Peyer's patch (tissue), 4 donors: ENCODE measurements around the gene SLC4A5.

Experiments used
- POLR2A ChIP-seq, 2 donors: fragments of 450-650 bp; IDR thresholded peaks; one replicate each; pipeline ENCODE4 v1.5.1; 2017; ENCODE audit warnings: antibody characterized with exemption in 2 of 2, mild to moderate bottlenecking in 2 of 2, moderate library complexity in 2 of 2
- TF ChIP-seq, protein P1 (sequence below), 6 experiments: fragments of 450-650 bp in 4 of 6; fragments of 200-600 bp in 2 of 6; sonication (generic) in 1 of 6; IDR thresholded peaks; one replicate each; pipeline ENCODE4 v1.5.1; 2017 to 2019; ENCODE audit warnings: antibody characterized with exemption in 6 of 6, mild to moderate bottlenecking in 3 of 6, moderate library complexity in 1 of 6

- TF ChIP-seq, protein P1, sequence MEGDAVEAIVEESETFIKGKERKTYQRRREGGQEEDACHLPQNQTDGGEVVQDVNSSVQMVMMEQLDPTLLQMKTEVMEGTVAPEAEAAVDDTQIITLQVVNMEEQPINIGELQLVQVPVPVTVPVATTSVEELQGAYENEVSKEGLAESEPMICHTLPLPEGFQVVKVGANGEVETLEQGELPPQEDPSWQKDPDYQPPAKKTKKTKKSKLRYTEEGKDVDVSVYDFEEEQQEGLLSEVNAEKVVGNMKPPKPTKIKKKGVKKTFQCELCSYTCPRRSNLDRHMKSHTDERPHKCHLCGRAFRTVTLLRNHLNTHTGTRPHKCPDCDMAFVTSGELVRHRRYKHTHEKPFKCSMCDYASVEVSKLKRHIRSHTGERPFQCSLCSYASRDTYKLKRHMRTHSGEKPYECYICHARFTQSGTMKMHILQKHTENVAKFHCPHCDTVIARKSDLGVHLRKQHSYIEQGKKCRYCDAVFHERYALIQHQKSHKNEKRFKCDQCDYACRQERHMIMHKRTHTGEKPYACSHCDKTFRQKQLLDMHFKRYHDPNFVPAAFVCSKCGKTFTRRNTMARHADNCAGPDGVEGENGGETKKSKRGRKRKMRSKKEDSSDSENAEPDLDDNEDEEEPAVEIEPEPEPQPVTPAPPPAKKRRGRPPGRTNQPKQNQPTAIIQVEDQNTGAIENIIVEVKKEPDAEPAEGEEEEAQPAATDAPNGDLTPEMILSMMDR (IDR thresholded peaks at IDR 0.05) = no peak
- TF ChIP-seq POLR2A (IDR thresholded peaks at IDR 0.05) = no peak
Measured at GRCh38 chr2:74332550-74333174, 10.6 kb downstream of the SLC4A5 start.
